HG03045 (cell line): ENCODE measurements around the gene CABP4.
"Not testable (repeated sequence)": the region's sequence is repeated elsewhere in the genome, so short reads cannot be mapped to it uniquely, and the experiment has no call there.

Source experiments
- ATAC-seq: cut with Tn5 transposase; IDR thresholded peaks from one replicate; pipeline ENCODE4 v1.9.1; 2021; ENCODE audit warnings: mild to moderate bottlenecking, moderate library complexity; ENCODE audit not compliant: unreplicated experiment

Gene CABP4

DNA sequence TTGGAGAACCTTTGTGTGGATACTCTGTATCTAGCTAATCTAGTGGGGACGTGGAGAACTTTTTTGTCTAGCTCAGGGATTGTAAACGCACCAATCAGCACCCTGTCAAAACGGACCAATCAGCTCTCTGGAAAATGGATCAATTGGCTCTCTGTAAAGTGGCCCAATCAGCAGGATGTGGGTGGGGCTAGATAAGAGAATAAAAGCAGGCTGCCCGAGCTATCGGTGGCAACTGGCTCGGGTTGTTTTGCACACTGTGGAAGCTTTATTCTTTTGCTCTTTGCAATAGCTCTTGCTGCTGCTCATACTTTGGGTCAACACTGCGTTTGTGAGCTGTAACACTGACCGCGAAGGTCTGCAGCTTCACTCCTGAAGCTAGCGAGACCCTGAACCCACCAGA, 21.5 kb downstream of the CABP4 start:
- not testable (repeated sequence) for ATAC-seq

- ATAC-seq = not testable (repeated sequence)
These were observed 22.3 kb downstream of the CABP4 start for GRCh38 chr11:67477344-67478050.

- ATAC-seq = no peak
These were observed 27.2 kb downstream of the CABP4 start for GRCh38 chr11:67482275-67482826.

- peak; percentile 69 for ATAC-seq
These were observed 28.0 kb downstream of the CABP4 start, which contains the start of gene AIP for GRCh38 chr11:67482827-67483798. Gene AIP, plus strand, starts transcription at chr11:67483026. Its CDS starts 133 bp downstream, at chr11:67483159.

GRCh38 chr11:67483831-67484665, 28.9 kb downstream of the CABP4 start:
- no peak for ATAC-seq

- ATAC-seq = no peak
These were observed 29.7 kb downstream of the CABP4 start for GRCh38 chr11:67484847-67485311.

- not testable (repeated sequence) for ATAC-seq
These were observed 30.8 kb downstream of the CABP4 start for GRCh38 chr11:67485873-67486361.

GRCh38 chr11:67486481-67487195, 31.5 kb downstream of the CABP4 start:
- ATAC-seq = no peak

GRCh38 chr11:67489203-67489884, 34.2 kb downstream of the CABP4 start:
- no peak for ATAC-seq

DNA sequence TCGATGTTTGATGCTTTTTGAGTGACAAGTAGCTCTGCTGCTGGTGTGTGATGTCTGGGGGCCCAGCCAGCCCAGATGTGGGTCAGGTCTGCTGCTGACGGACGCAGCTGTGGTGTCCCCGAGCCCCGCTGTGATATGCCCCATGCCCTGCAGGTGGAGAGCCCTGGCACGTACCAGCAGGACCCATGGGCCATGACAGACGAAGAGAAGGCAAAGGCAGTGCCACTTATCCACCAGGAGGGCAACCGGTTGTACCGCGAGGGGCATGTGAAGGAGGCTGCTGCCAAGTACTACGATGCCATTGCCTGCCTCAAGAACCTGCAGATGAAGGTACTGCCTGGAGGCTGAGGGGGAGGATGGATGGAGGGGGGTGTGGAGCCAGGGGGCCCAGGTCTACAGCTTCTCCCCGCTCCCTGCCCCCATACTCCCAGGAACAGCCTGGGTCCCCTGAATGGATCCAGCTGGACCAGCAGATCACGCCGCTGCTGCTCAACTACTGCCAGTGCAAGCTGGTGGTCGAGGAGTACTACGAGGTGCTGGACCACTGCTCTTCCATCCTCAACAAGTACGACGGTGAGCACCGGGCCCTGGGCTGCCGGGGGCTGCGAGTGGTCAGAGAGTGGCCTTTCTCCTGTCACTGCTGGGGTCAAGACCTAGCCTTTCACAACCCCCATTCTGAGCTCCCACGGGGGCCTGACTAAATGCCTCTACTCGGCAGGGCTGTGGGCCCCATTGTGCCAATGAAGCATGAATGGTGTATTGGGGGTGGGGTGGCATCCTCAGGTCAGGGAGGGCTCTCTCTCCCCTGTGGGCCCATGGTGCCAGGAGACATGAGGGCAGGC, 35.0 kb downstream of the CABP4 start:
- ATAC-seq = no peak

DNA sequence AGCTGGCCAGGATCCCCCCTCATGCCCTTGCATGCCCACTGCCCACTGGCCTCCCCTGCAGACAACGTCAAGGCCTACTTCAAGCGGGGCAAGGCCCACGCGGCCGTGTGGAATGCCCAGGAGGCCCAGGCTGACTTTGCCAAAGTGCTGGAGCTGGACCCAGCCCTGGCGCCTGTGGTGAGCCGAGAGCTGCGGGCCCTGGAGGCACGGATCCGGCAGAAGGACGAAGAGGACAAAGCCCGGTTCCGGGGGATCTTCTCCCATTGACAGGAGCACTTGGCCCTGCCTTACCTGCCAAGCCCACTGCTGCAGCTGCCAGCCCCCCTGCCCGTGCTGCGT, 35.5 kb downstream of the CABP4 start:
- no peak for ATAC-seq

DNA sequence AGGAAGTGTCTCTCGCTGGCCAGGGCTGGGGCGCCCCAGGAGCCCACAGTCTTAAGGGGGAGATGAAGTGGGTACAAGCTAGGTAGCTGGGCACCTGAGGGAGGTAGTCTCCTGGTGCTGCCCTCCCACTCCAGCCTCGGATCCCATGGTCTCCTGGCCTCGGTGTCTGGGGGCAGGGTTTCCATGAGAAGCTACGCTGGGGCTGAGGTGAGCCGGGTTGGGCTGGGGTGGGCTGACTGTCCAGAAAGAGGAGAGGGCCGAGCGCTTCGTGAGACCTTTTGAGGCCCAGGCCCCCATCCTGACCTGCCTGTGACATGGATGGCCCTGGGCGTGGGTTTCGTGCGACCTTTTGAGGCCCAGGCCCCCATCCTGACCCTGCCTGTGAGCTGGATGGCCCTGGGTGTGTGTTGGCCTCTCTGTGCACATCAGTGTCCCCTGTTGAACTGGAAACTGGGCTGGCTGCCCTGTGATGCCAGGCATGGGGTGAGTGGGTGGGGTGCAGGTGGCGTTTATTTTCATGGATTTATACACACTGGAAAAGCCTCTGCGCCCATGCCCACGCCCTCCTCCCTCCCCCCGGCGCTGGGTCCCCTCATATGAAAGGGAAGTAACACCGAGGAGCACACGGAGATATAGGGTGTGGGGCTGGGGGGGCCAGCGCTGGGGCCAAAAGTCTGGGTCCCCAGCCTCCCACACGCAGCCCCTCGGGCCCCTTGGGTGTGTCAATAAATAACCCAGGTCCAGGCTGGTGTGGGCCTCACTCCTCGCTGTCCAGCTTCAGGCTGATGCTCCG, 36.3 kb downstream of the CABP4 start:
- no peak for ATAC-seq

- no peak for ATAC-seq
These were observed 37.0 kb downstream of the CABP4 start for GRCh38 chr11:67492069-67492727.

DNA sequence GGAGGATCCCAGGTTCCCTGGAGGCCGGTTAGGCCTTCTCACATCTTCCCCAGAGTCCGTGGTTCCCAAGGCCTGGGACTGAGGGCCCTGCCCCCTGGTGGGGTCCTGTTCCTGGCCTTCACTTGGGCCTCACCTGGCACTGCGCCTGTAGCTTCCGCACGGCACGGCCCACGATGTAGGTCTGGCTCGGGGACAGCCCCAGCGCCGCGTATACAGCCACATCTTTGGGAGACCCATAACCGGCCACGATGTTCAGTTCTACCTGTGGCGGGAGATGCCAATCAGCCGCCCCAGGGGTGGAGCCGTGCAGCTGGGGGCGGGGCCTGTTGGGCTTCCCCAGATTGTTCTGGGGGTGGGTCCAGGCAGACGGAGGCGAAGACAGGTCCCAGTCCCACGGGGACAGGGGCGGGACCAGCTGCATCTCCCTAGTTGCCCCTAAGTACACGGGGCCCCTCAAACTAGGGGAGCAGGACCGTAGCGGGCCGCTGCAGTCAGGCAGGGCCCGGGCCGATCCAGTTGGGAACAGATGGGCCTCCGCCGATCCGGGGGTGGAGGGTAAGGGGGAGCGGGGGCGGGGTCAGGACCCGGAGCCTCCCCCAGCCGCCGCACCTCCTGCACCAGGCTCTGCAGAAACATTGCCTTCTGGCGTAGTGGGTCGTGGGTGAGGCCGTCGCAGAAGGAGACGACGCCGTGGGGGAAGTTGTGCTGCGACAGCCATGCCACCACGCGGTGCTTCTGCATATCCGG, 37.8 kb downstream of the CABP4 start:
- no peak for ATAC-seq

DNA sequence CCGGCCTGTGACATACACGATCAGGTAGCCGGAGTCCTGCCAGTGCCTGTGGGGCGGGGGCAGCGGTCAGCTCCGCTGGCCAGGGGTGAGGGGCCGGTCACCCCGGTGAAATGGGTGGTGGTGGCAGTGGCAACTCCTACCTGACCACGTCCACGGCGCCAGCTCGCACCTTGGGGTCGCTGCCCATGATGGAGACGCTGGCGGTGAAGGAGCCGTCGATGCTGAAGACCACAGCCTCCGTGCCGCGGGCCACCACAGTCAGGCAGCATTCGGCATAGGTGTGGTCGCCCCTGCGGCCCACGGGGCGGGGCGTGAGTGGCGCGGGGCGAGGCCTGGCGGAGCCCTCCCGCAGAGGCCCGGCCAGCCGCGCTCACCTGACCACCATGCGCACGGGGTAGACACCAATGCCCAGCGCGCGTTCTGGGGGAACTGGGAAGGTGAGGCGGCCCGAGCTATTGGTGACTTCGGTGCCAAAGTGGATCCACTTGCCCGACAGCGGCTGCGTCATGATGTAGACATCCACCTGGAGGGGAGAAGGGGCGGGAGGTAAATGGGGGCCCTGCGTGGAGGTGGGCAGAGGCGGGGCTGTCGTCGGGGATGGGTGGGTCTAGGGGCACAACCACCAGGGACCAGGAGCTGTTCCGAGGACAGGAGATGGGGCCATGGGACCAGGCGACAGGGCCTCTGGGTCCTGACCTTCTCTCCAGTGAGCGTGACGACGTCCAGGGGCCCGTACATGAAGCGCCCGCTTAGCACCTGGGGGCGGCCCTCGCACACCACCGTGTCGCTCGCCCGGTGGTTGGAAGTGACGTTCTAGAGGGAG, 38.6 kb downstream of the CABP4 start:
- no peak for ATAC-seq
